GM12878 (cell line): ENCODE data around the gene NFKB2.

Experiments
- BHLHE40 ChIP-seq, 2 experiments: fragments of 450-650 bp in 1 of 2; IDR thresholded peaks; 2 replicates each; pipeline ENCODE4 v1.6.1; 2011 to 2017; ENCODE audit warnings: low read depth in 2 of 2, borderline replicate concordance in 1 of 2, improper control_type of control experiment in 1 of 2, low read length in 1 of 2, mild to moderate bottlenecking in 1 of 2
- RAD21 ChIP-seq: IDR thresholded peaks from 2 replicates; pipeline ENCODE4 v1.6.1; 2011; ENCODE audit warnings: mild to moderate bottlenecking, low read depth, low read length, moderate library complexity; ENCODE audit not compliant: insufficient read depth
- SMC3 ChIP-seq: IDR thresholded peaks from 2 replicates; pipeline ENCODE4 v1.6.1; 2011; ENCODE audit warnings: low read length, improper control_type of control experiment, borderline replicate concordance
- SPI1 ChIP-seq: IDR thresholded peaks from 2 replicates; pipeline ENCODE4 v1.6.1; 2011; ENCODE audit warnings: low read depth, mild to moderate bottlenecking, low read length, moderate library complexity, borderline replicate concordance; ENCODE audit not compliant: insufficient read depth
- SRF ChIP-seq, 2 experiments: IDR thresholded peaks; 2 replicates each; pipeline ENCODE4 v1.6.1; 2011; ENCODE audit warnings: low read depth in 2 of 2, low read length in 2 of 2, mild to moderate bottlenecking in 1 of 2, moderate library complexity in 1 of 2
- ZZZ3 ChIP-seq: IDR thresholded peaks from 2 replicates; pipeline ENCODE4 v1.6.1; 2011; ENCODE audit warnings: low read depth; ENCODE audit not compliant: control insufficient read depth, insufficient read length
- TF ChIP-seq, protein P1 (sequence below), 3 experiments: IDR thresholded peaks in 2 of 3; conservative IDR thresholded peaks in 1 of 3; 2 replicates each; pipeline ENCODE4 v1.5.1; 2011; ENCODE audit warnings: low read depth in 3 of 3, low read length in 3 of 3, mild to moderate bottlenecking in 3 of 3, control low read depth in 2 of 3, moderate library complexity in 2 of 3, inconsistent platforms in 1 of 3, mixed read lengths in 1 of 3; ENCODE audit not compliant: control insufficient read depth in 2 of 3, insufficient read depth in 1 of 3; ENCODE audit errors: extremely low read depth in 1 of 3

DNA sequence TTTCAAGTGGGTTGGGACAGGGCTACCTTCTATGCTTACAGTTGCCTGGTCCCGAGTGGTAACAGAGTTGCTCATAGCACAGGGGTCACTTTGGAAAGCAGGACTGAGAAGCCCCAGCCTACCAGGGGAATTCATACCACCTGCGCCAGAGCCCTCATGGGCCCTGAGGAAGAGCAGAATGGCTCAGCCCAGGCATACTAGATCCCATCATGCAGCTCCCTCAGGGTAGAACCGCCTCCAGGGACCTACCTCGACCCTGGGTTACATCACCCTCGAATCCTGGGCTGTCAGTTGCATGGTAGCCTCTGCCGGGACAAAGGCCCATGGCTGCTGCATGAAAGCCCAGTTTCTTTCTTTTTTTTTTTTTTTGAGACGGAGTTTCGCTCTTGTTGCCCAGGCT, 34.0 kb downstream of the NFKB2 start:
- TF ChIP-seq BHLHE40 (IDR thresholded peaks at IDR 0.05; ENCODE audit: borderline replicate concordance in 1 of 2, low read depth in 2 of 2, low read length in 1 of 2) (no peak), ZZZ3 (no peak), SMC3 (no peak), SPI1 (no peak), SRF (IDR thresholded peaks at IDR 0.05; ENCODE audit: low read depth in 2 of 2, low read length in 2 of 2) (no peak), RAD21 (no peak)
- TF ChIP-seq, protein P1, sequence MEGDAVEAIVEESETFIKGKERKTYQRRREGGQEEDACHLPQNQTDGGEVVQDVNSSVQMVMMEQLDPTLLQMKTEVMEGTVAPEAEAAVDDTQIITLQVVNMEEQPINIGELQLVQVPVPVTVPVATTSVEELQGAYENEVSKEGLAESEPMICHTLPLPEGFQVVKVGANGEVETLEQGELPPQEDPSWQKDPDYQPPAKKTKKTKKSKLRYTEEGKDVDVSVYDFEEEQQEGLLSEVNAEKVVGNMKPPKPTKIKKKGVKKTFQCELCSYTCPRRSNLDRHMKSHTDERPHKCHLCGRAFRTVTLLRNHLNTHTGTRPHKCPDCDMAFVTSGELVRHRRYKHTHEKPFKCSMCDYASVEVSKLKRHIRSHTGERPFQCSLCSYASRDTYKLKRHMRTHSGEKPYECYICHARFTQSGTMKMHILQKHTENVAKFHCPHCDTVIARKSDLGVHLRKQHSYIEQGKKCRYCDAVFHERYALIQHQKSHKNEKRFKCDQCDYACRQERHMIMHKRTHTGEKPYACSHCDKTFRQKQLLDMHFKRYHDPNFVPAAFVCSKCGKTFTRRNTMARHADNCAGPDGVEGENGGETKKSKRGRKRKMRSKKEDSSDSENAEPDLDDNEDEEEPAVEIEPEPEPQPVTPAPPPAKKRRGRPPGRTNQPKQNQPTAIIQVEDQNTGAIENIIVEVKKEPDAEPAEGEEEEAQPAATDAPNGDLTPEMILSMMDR (IDR thresholded peaks at IDR 0.05 in 2 of 3, conservative IDR thresholded peaks at IDR 0.05 in 1 of 3; ENCODE audit: control insufficient read depth in 2 of 3, extremely low read depth in 1 of 3, insufficient read depth in 1 of 3, low read depth in 3 of 3, low read length in 3 of 3) = no peak
